HT-29 (cell line): Measurements from ENCODE around the gene CALR3. TPM values are rescaled to one million over a fixed set of nuclear protein-coding genes. Genes with fewer than 3 reads are reported as not detected.
"Not testable (repeated sequence)": the region's sequence is repeated elsewhere in the genome, so short reads cannot be mapped to it uniquely, and the experiment has no call there.

ENCODE experiments used
- DNase-seq: peaks from one replicate; pipeline ENCODE4 v3.0.0-alpha.2; 2015; ENCODE audit warnings: low spot score
- total RNA-seq: library from RNA; depleted of rRNA; stranded (reverse); fragments of >200 nt; shearing (Covaris generic); gene quantifications from 2 replicates; pipeline ENCODE4 v1.2.3, GENCODE V29; 2014

CALR3 gene
- total RNA-seq, 1 experiment from 2014 or later: 0.20 TPM

- DNase-seq: no peak
Observed at GRCh38 chr19:16457954-16458331, 38.0 kb downstream of the CALR3 start.

GRCh38 chr19:16457195-16457953, 38.6 kb downstream of the CALR3 start:
- no peak for DNase-seq

- DNase-seq: no peak
Observed at GRCh38 chr19:16456652-16457194, 39.2 kb downstream of the CALR3 start.

GRCh38 chr19:16455489-16455888, 40.5 kb downstream of the CALR3 start:
- DNase-seq: no peak

GRCh38 chr19:16454351-16454918, 41.5 kb downstream of the CALR3 start:
- no peak for DNase-seq

- no peak for DNase-seq
Observed at GRCh38 chr19:16452325-16452724, 43.6 kb downstream of the CALR3 start.

- no peak for DNase-seq
Observed at GRCh38 chr19:16449330-16449961, 46.5 kb downstream of the CALR3 start.

GRCh38 chr19:16448872-16449271, 47.1 kb downstream of the CALR3 start:
- not testable (repeated sequence) for DNase-seq

GRCh38 chr19:16446724-16447368, 49.1 kb downstream of the CALR3 start:
- no peak for DNase-seq

- DNase-seq: no peak
Observed at GRCh38 chr19:16446108-16446723, 49.8 kb downstream of the CALR3 start.

GRCh38 chr19:16445238-16446107, 50.5 kb downstream of the CALR3 start:
- no peak for DNase-seq

- no peak for DNase-seq
Observed at GRCh38 chr19:16444269-16444600, 51.7 kb downstream of the CALR3 start.

- peak; percentile 32 for DNase-seq
Observed at GRCh38 chr19:16442386-16443276, 53.3 kb downstream of the CALR3 start.

GRCh38 chr19:16441661-16442162, 54.3 kb downstream of the CALR3 start:
- no peak for DNase-seq

GRCh38 chr19:16436780-16437332, 59.1 kb downstream of the CALR3 start:
- no peak for DNase-seq

GRCh38 chr19:16435999-16436650, 59.8 kb downstream of the CALR3 start:
- no peak for DNase-seq

GRCh38 chr19:16435238-16435917, 60.6 kb downstream of the CALR3 start:
- no peak for DNase-seq

- DNase-seq: no peak
Observed at GRCh38 chr19:16433986-16434385, 62.0 kb downstream of the CALR3 start.
